OCI-LY7 (cell line): ENCODE results near the gene ITGA4. TPM values are rescaled to one million over a fixed set of nuclear protein-coding genes. Genes with fewer than 3 reads are reported as not detected.

Experiments
- BruUV-seq: library from RNA; stranded (reverse); fragments of 400-500 nt; replicated peaks from 2 replicates; lab custom pipeline; 2021; lab: Mats Ljungman, UMichigan
- CTCF ChIA-PET: fragments of 300-600 bp; sonication (Branson Sonifier 250); formaldehyde crosslinking; loops from one replicate; lab custom pipeline; 2022; ENCODE audit warnings: antibody characterized with exemption; ENCODE audit not compliant: unreplicated experiment; lab: Charles Lee
- POLR2A ChIA-PET: fragments of 300-600 bp; sonication (Branson Sonifier 250); formaldehyde crosslinking; loops from one replicate; lab custom pipeline; 2022; ENCODE audit warnings: antibody characterized with exemption; lab: Charles Lee
- DNase-seq: peaks from one replicate; pipeline ENCODE4 v3.0.0-alpha.2; 2015; ENCODE audit warnings: low spot score
- H2AFZ ChIP-seq: fragments of 200-600 bp; sonication (generic), shearing (Covaris generic); 2 replicates; pipeline ENCODE4 v1.6.1; 2014; ENCODE audit warnings: mild to moderate bottlenecking, antibody characterized with exemption, low read length, moderate library complexity
- H3K27ac ChIP-seq: fragments of 200-600 bp; sonication (generic); 2 replicates; pipeline ENCODE4 v1.5.1; 2014; ENCODE audit warnings: mixed run types, low read depth, mild to moderate bottlenecking, moderate library complexity, low read length, inconsistent platforms; ENCODE audit not compliant: poor library complexity, severe bottlenecking
- H3K36me3 ChIP-seq: fragments of 200-600 bp; sonication (generic); 2 replicates; pipeline ENCODE4 v1.6.1; 2014; ENCODE audit warnings: mild to moderate bottlenecking, antibody characterized with exemption, low read length, moderate library complexity, mixed read lengths; ENCODE audit not compliant: insufficient read depth
- H3K4me1 ChIP-seq: fragments of 200-600 bp; sonication (generic); 2 replicates; pipeline ENCODE4 v1.5.1; 2014; ENCODE audit warnings: mild to moderate bottlenecking, low read length; ENCODE audit not compliant: insufficient read depth, poor library complexity, severe bottlenecking
- H3K4me2 ChIP-seq: fragments of 200-600 bp; sonication (generic); 2 replicates; pipeline ENCODE4 v1.6.1; 2014; ENCODE audit warnings: mild to moderate bottlenecking, low read length
- H3K4me3 ChIP-seq: fragments of 200-600 bp; sonication (generic); 2 replicates; pipeline ENCODE4 v1.5.1; 2014; ENCODE audit warnings: mild to moderate bottlenecking, low read depth, low read length; ENCODE audit not compliant: poor library complexity, severe bottlenecking
- H3K79me2 ChIP-seq: fragments of 200-600 bp; sonication (generic); 2 replicates; pipeline ENCODE4 v1.6.1; 2016; ENCODE audit warnings: low read depth, mild to moderate bottlenecking, low read length, moderate library complexity, mixed read lengths; ENCODE audit not compliant: insufficient read depth
- H3K9me2 ChIP-seq: fragments of 200-600 bp; sonication (generic); 2 replicates; pipeline ENCODE4 v1.6.1; 2016; ENCODE audit warnings: mild to moderate bottlenecking, low read length, mixed read lengths; ENCODE audit not compliant: insufficient read depth
- H3K9me3 ChIP-seq: fragments of 200-600 bp; sonication (generic); 2 replicates; pipeline ENCODE4 v1.6.1; 2014; ENCODE audit warnings: mild to moderate bottlenecking, mixed run types, low read length, mixed read lengths
- H4K20me1 ChIP-seq: fragments of 200-600 bp; sonication (generic); 2 replicates; pipeline ENCODE4 v1.6.1; 2014; ENCODE audit warnings: mild to moderate bottlenecking, antibody characterized with exemption, low read length, moderate library complexity, mixed read lengths; ENCODE audit not compliant: insufficient read depth
- EZH2phosphoT487 ChIP-seq: fragments of 200-600 bp; sonication (generic); IDR thresholded peaks from 2 replicates; pipeline ENCODE4 v1.6.1; 2018; ENCODE audit warnings: low read depth, borderline replicate concordance, mild to moderate bottlenecking, mixed run types, antibody characterized with exemption, low read length, moderate library complexity, mixed read lengths
- intact Hi-C: fragments of 100-400 bp; cut with micrococcal nuclease; formaldehyde crosslinking; loops from one replicate; pipeline ENCODE4 v1.10.0; 2022; ENCODE audit not compliant: unreplicated experiment
- total RNA-seq, 2 experiments: library from RNA; depleted of rRNA in 1 of 2; stranded (reverse); fragments of >200 nt in 1 of 2; shearing (Covaris generic) in 1 of 2; gene quantifications; 2 replicates each; pipeline ENCODE4 v1.2.3, GENCODE V29; 2014 to 2022
- TF ChIP-seq, protein P1 (sequence below): fragments of 200-600 bp; sonication (generic); conservative IDR thresholded peaks from 2 replicates; pipeline ENCODE4 v1.5.1; 2014; ENCODE audit warnings: mild to moderate bottlenecking, antibody characterized with exemption, low read length, moderate library complexity, mixed read lengths

The ITGA4 gene
- total RNA-seq, 2 experiments from 2014 or later = 53.5 to 55.1 TPM

- H3K9me2 ChIP-seq = no peaks in the 10 kb centered on the region
- intact Hi-C loops = loop anchor here (2.0 to 5.0 kb wide), 2 partner anchors 163 to 249 kb away; no protein-coding TSS in a partner anchor
- H3K27ac ChIP-seq = no peak overlapping the region
- H3K79me2 ChIP-seq = peaks cover 22% of the 10 kb centered on the region; the same call in 1 of the 2 replicates
- H2AFZ ChIP-seq = no peak overlapping the region
- H4K20me1 ChIP-seq = no peaks in the 10 kb centered on the region
- ChIA-PET CTCF (interaction anchor here (1.2 kb wide), 1 partner anchor 10 kb away, joined by 3 read pairs; no protein-coding TSS in a partner anchor), POLR2A (interaction anchor here (0.6 to 1.2 kb wide), 5 partner anchors 11 to 223 kb away, joined by 3 to 4 read pairs (median 3); no protein-coding TSS in a partner anchor)
- TF ChIP-seq, protein P1, sequence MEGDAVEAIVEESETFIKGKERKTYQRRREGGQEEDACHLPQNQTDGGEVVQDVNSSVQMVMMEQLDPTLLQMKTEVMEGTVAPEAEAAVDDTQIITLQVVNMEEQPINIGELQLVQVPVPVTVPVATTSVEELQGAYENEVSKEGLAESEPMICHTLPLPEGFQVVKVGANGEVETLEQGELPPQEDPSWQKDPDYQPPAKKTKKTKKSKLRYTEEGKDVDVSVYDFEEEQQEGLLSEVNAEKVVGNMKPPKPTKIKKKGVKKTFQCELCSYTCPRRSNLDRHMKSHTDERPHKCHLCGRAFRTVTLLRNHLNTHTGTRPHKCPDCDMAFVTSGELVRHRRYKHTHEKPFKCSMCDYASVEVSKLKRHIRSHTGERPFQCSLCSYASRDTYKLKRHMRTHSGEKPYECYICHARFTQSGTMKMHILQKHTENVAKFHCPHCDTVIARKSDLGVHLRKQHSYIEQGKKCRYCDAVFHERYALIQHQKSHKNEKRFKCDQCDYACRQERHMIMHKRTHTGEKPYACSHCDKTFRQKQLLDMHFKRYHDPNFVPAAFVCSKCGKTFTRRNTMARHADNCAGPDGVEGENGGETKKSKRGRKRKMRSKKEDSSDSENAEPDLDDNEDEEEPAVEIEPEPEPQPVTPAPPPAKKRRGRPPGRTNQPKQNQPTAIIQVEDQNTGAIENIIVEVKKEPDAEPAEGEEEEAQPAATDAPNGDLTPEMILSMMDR = no peak
- TF ChIP-seq EZH2phosphoT487 = no peak
- BruUV-seq = no TSS peak
- peaks cover 13% of the 10 kb centered on the region for H3K4me1 ChIP-seq
- no peaks in the 10 kb centered on the region for H3K9me3 ChIP-seq
- H3K36me3 ChIP-seq = peaks cover 27% of the 10 kb centered on the region
- DNase-seq = no peak
- H3K4me3 ChIP-seq = no peak overlapping the region
- H3K4me2 ChIP-seq = no peak overlapping the region
Observed at GRCh38 chr2:181467966-181468707, 11.0 kb downstream of the ITGA4 start.

DNA sequence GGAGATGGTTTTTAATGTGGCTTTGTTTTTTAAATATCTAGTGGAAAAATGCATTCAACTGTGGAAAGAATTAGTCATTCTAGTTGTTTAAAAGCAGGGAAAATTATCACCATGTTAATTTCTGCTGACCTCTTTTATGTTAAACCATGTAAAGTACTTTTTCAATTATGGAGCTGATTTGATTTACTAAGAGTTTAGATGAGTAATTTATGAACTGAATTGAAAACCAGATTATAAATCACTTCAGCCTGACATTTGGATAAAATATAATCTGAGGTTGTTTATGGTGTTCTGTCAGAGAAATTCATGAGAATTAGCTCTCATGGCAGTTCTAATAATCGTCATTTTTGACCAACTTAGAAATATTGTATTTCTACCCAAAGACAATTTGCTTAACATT is 11.6 kb downstream of the ITGA4 start:
- H3K36me3 ChIP-seq = peaks cover 27% of the 10 kb centered on the region
- POLR2A ChIA-PET = interaction anchor here (0.6 to 0.8 kb wide), 2 partner anchors 30 to 222 kb away, joined by 3 read pairs; no protein-coding TSS in a partner anchor
- TF ChIP-seq EZH2phosphoT487 = no peak
- TF ChIP-seq, protein P1 = no peak

More for the DNA sequence above, 11.6 kb downstream of the ITGA4 start:
- Histone ChIP-seq H3K9me2 (no peaks in the 10 kb centered on the region), H3K4me3 (no peak overlapping the region), H3K4me2 (no peak overlapping the region), H2AFZ (no peak overlapping the region), H3K27ac (no peak overlapping the region), H3K79me2 (peaks cover 21% of the 10 kb centered on the region; the same call in 1 of the 2 replicates), H3K9me3 (no peaks in the 10 kb centered on the region), H4K20me1 (no peaks in the 10 kb centered on the region), H3K4me1 (peaks cover 13% of the 10 kb centered on the region)
- intact Hi-C loops = loop anchor here (5.0 kb wide), 1 partner anchor 248 kb away; no protein-coding TSS in a partner anchor
- CTCF ChIA-PET = no interaction called here
- no TSS peak for BruUV-seq
- DNase-seq = no peak
